ENCODE measurements around the gene SPNS2. TPM values are rescaled to one million over a fixed set of nuclear protein-coding genes. Genes with fewer than 3 reads are reported as not detected.

Gene SPNS2
- total and polyA plus RNA-seq, 4 donors, result 4.0 to 9.0 (median 5.2) TPM

- DNase-seq (ENCODE audit: low spot score), result no peak
- 88% methylated on average over 8 of the region's 8 CpGs for WGBS
Measured at GRCh38 chr17:4520894-4521600, 22.4 kb downstream of the SPNS2 start.

GRCh38 chr17:4522661-4523060, 24.0 kb downstream of the SPNS2 start:
- H3K4me3 ChIP-seq (ENCODE audit: low read depth in 1 of 3, low read length in 3 of 3), result no peak overlapping the region
- H3K27ac ChIP-seq (ENCODE audit: low read depth in 1 of 2, low read length in 2 of 2), result no peak overlapping the region
- H3K27me3 ChIP-seq (ENCODE audit: control insufficient read depth in 4 of 4, insufficient read depth in 4 of 4, low read length in 3 of 4), result no peaks in the 10 kb centered on the region
- no peaks in the 10 kb centered on the region for H3K9me3 ChIP-seq (ENCODE audit: control insufficient read depth in 4 of 4, low read length in 3 of 4)
- TF ChIP-seq EGR1 (IDR thresholded peaks at IDR 0.05; ENCODE audit: low read depth in 2 of 2) (no peak), NR2F2 (IDR thresholded peaks at IDR 0.05) (peak; percentile 64)
- DNase-seq (ENCODE audit: low spot score), result no peak
- no peak overlapping the region for H3K9ac ChIP-seq (ENCODE audit: low read depth in 1 of 2, low read length in 2 of 2)
- WGBS, result 83% methylated on average over 6 of the region's 6 CpGs
- H3K36me3 ChIP-seq (ENCODE audit: control insufficient read depth in 4 of 4, insufficient read depth in 3 of 4, low read depth in 1 of 4, low read length in 3 of 4), result no peaks in the 10 kb centered on the region
- H3K4me1 ChIP-seq (ENCODE audit: control insufficient read depth in 4 of 4, insufficient read depth in 4 of 4, low read length in 3 of 4), result peaks cover 0 to 2% (median 0%) of the 10 kb centered on the region in 4 donors

More at GRCh38 chr17:4520894-4521600, 22.4 kb downstream of the SPNS2 start:
- peaks cover 0 to 2% (median 0%) of the 10 kb centered on the region in 4 donors for H3K4me1 ChIP-seq (ENCODE audit: control insufficient read depth in 4 of 4, insufficient read depth in 4 of 4, low read length in 3 of 4)
- H3K9ac ChIP-seq (ENCODE audit: low read depth in 1 of 2, low read length in 2 of 2), result no peak overlapping the region
- no peaks in the 10 kb centered on the region for H3K27me3 ChIP-seq (ENCODE audit: control insufficient read depth in 4 of 4, insufficient read depth in 4 of 4, low read length in 3 of 4)
- no peaks in the 10 kb centered on the region for H3K9me3 ChIP-seq (ENCODE audit: control insufficient read depth in 4 of 4, low read length in 3 of 4)
- TF ChIP-seq HNF4G (IDR thresholded peaks at IDR 0.05) (no peak), RAD21 (IDR thresholded peaks at IDR 0.05) (peak in 1 of 2 donors; percentile 5)
- H3K4me3 ChIP-seq (ENCODE audit: low read depth in 1 of 3, low read length in 3 of 3), result no peak overlapping the region
- H3K36me3 ChIP-seq (ENCODE audit: control insufficient read depth in 4 of 4, insufficient read depth in 3 of 4, low read depth in 1 of 4, low read length in 3 of 4), result no peaks in the 10 kb centered on the region
- peak overlapping the region in 1 of 2 donors; percentile 16 for H3K27ac ChIP-seq (ENCODE audit: low read depth in 1 of 2, low read length in 2 of 2)

- no peak overlapping the region for H3K9ac ChIP-seq (ENCODE audit: low read depth in 1 of 2, low read length in 2 of 2)
- H3K36me3 ChIP-seq (ENCODE audit: control insufficient read depth in 4 of 4, insufficient read depth in 3 of 4, low read depth in 1 of 4, low read length in 3 of 4), result no peaks in the 10 kb centered on the region
- H3K4me3 ChIP-seq (ENCODE audit: low read depth in 1 of 3, low read length in 3 of 3), result no peak overlapping the region
- peaks cover 0 to 2% (median 0%) of the 10 kb centered on the region in 4 donors for H3K4me1 ChIP-seq (ENCODE audit: control insufficient read depth in 4 of 4, insufficient read depth in 4 of 4, low read length in 3 of 4)
- no peak for TF ChIP-seq REST (IDR thresholded peaks at IDR 0.05)
- TF ChIP-seq CTCF (IDR thresholded peaks at IDR 0.05; ENCODE audit: low read depth, low read length, missing input control), result no peak
- no peak for TF ChIP-seq JUND (IDR thresholded peaks at IDR 0.05)
- no peak for TF ChIP-seq FOXA1 (IDR thresholded peaks at IDR 0.05)
- TF ChIP-seq MAX (IDR thresholded peaks at IDR 0.05), result no peak
- no peak for TF ChIP-seq ZBTB33 (IDR thresholded peaks at IDR 0.05)
- TF ChIP-seq GABPA (IDR thresholded peaks at IDR 0.05 in 1 of 2, conservative IDR thresholded peaks at IDR 0.05 in 1 of 2), result no peak
- TF ChIP-seq RXRA (IDR thresholded peaks at IDR 0.05), result no peak
- no peak for TF ChIP-seq EGR1 (IDR thresholded peaks at IDR 0.05; ENCODE audit: low read depth in 2 of 2)
- TF ChIP-seq HNF4A (conservative IDR thresholded peaks at IDR 0.05), result no peak
- no peak for TF ChIP-seq YY1 (IDR thresholded peaks at IDR 0.05)
- TF ChIP-seq NR2F2 (IDR thresholded peaks at IDR 0.05), result no peak
- no peak for TF ChIP-seq RAD21 (IDR thresholded peaks at IDR 0.05)
- TF ChIP-seq FOXA2 (IDR thresholded peaks at IDR 0.05), result no peak
- no peak for TF ChIP-seq SP1 (IDR thresholded peaks at IDR 0.05)
- TF ChIP-seq HNF4G (IDR thresholded peaks at IDR 0.05), result no peak
- no peak for TF ChIP-seq TAF1 (conservative IDR thresholded peaks at IDR 0.05)
- no peak for TF ChIP-seq ATF3 (IDR thresholded peaks at IDR 0.05)
- WGBS, result 90% methylated on average over 8 of the region's 8 CpGs
- H3K9me3 ChIP-seq (ENCODE audit: control insufficient read depth in 4 of 4, low read length in 3 of 4), result no peaks in the 10 kb centered on the region
- H3K27ac ChIP-seq (ENCODE audit: low read depth in 1 of 2, low read length in 2 of 2), result no peak overlapping the region
- no peak for DNase-seq (ENCODE audit: low spot score)
- no peaks in the 10 kb centered on the region for H3K27me3 ChIP-seq (ENCODE audit: control insufficient read depth in 4 of 4, insufficient read depth in 4 of 4, low read length in 3 of 4)
Measured at GRCh38 chr17:4523946-4524345, 25.3 kb downstream of the SPNS2 start.

Data from liver (tissue), 9 donors.